UCSD-AML1 (cell line): ENCODE data around the gene ITPKB.
A peak's percentile ranks its signal among the peaks of the same experiment; 100 is the strongest.

ENCODE experiments used
- DNase-seq: peaks from one replicate; lab custom pipeline; 2025; ENCODE audit not compliant: unreplicated experiment; lab: John Stamatoyannopoulos, UW

ITPKB gene

DNA sequence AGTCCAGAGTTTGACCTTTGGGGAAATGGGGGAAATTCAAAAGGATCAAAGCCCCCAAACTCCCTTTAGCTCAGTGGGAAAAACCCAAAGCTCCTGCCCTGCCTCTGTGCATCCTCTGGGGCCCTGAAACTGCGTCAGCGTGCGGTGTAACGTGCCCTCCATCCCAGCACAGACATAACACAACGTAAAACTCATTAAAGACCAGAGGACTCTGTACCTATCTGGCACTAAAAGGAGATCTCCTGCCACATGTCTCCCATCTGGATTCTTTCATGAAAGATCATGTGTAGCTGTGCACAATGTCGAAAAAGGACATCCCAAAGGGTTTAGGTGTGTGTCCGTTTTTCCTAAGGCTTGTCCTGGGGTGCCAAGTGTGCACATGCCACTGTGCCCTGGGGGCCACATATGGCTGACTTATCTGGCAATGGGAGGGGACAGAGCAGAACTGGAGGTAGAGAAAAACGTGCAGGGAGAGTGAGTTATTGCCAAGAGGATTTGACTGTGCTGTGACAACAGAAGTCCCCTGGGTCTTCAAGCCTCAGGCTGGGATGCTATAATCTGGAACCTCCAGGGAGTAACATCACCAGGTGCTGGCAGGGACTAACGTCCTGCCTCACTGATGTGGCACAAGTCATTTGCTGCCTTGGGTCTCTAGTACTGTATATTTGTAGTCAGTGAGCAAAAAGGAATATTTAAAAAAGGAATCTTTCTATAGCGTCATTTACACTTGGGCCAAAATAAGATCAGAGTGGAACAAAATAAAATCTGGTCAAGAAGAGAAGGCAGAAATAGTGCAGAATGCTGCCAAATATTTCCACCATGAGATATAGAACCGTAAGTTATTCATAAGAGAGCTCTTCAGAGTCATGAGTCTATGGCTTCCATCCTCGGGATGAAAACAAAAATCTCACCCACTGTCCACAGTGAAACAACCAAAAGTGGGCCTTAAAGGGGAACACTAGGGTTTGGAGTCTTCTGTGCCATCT, 52.3 kb downstream of the ITPKB start:
- no peak for DNase-seq

DNA sequence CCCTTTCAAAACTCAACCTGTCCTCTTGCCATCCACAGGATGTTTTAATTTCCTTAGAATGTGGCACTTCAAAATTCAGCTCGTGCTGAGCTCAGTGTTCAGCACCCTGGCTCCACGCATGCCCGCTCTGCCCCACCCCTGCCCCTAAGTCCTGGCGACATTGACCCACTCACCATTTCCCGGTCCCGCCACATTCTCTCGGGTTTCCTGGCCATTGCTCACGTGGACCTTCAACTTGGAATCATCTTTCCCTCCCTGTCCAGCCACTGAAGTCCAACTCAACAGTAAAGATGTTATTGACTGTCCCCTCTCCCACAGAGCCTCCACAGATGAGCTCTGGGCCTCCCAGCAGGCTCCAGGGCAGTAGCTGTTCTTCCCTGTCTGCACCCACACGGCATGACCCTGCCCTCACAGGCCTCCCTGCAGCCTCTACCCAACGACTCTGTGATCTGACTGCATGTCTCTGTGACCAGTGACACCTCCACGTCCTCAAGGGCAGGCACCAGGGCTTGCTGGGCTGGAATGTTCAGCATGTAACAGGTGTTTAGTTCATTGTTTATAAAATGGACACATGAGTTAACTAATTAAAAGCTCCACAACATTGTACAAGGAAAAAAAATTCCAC, 53.8 kb downstream of the ITPKB start:
- DNase-seq, result no peak

DNA sequence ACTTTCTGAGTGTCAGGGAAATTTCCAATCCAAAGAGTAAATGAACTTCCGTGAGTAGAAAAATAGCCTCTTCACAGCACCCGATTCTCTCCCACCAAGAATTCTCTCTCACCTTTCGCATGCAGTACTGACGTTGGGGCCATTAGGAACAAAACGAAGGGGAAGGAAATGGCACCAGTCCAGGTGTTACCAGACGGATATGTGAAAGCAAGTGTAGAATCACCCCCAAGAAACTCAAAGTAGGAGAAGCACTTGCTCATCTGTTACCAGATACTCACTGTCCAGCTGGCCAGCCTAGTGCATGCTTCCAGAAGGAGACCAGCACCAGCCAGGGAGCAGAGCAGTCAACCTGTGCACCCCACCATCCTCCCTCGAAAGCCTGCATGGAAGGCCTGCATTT, 55.1 kb downstream of the ITPKB start:
- no peak for DNase-seq

DNA sequence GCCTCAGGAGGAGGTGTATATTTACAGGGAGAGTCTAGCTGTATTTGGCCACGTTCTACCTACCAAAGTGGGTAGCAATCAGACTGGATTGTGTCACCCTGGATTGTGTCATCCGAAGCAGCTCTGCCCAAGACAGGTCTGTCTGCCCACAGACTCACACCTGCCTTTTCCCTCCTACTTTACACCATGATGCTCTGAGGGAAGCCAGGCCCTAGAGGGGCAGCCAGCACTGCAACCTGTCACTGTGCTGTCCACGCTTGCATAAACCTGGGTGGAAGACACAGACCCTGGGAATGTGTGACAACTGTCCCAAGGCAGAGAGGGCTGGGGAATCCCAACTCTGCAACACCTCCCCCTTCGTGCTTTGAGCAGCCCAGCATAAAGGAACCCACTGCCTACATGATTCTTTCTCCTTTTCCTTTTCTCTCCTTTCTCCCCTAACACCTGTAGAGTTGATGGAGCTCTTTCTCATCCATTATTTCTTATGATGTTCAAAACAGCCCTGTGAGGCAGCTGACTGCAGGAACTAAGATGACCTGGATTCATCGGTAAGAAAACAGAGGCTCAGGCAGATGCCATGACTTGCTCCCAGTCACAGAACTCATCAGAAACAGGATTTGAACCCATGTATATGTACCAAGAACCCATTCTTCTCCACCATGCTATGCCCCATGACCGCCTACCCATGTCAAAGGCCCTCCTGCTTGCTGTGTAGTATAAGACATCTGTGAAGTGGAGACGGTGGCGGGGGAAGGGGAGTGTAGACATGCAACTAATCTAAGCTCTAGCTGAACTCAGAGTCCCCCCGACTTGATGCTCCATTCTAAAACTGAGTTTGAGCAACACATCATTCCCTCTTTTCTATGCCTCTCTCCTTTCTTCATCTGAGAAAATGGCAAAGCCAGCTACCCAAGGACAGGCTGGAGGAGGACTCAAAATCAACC, 55.9 kb downstream of the ITPKB start:
- DNase-seq, result no peak

DNA sequence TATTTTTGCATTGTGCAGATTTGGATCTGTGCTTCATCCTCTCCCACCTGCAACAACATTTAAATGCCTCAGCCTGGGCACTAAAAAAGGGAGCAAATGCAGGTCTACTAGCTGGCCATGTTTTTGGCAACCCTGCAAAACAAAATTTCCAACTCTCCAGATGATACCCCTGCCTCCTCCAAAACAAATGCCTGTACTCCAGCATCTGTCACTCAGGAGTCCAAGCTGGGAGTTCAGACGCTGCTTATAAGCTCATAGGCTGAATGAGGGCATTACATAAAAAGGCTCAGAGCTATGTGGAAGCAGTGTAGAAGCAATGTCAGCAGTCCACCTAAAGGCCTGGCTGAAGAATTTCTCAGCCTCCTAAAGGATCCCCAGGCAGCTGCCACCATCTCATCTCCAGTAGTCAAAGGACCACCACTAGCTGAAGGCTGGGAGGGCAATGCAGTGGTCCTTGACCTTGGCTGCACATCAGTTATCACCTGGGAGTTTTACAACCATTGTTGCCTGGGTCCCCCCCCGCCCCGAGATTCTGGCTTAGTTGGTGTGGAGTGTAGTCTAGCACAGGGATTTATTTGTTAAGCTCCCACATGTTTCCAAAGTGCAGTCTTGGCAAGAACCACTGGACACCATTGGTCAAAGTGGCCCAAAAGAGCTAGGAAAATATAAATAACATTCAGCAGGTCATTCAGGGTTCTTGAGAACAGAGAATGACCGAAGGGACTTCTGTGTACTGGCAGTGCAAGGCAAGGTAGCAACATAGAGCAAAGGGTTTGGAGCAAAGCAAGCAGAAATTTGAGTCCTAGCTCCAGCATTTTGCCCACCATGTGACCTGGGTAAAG, 57.2 kb downstream of the ITPKB start:
- no peak for DNase-seq

DNA sequence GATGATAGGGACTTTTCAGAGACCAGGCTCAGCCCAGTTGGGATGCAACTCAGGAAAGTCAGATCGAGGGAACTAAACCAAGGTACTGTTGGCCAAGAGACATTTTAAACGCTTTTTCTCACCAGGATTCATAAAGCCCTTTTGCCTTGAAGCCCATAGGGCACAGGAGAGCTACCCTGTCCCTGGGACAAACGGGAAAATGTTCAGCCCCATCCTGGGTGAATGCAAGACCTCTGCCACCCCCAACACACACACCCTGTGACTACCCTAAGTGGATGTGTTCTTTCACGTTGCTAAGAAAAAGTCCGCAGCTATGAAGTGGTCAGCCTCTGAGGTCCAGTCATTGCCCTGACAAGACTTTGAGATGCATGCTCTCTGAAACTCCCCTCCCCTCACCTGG, 58.4 kb downstream of the ITPKB start:
- no peak for DNase-seq

DNA sequence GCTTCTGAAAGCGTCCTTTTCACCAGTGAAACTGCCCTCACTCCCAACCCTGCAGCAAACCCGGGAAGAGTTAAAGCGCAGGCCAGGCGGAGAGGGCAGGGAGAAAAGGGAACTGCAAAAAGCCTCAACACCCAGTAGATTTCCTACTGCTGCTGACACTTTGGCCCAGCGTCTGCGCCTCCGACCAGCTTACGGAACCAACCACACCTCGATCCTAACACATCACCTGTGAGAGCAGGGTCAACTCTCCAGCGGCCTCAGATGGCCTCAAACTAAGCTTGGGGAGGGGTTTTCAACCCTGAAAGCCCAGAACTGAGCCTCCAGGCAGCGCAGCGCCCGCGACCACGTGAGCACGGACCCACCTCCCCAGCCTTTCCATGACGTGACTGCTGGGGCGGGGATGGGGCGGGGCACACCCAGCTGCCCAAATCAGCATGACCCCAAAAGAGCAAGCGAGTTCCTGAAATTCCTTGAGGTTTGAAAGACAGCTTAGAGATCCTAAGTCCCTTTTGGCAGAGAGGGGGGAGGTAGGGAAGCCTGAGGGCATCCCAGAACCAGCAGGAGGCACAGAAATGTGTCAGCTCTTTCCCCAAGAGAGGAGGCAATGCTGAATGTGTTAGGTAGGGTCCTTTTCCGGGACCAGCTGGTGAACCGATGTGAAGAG, 59.1 kb downstream of the ITPKB start:
- DNase-seq, result peak; percentile 88

DNA sequence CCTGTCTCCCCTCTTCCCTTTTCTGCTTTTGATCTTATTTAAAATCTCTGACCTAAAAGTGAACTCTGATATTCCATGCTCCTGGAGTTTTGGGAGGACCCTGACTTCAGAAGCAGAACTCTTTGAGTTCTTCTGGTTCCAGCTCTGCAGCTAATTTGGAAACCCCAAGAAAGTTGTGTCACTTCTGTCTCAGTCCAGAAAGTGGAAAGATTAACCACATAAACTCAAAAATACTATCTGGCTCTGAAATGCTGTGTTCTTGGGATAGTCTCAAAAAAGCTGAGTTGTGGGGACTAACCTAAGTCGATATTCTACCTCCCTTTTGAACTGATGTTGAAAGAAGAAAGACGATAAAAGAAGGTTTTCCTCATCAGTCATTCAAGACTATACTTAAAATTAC, 59.8 kb downstream of the ITPKB start:
- no peak for DNase-seq

DNA sequence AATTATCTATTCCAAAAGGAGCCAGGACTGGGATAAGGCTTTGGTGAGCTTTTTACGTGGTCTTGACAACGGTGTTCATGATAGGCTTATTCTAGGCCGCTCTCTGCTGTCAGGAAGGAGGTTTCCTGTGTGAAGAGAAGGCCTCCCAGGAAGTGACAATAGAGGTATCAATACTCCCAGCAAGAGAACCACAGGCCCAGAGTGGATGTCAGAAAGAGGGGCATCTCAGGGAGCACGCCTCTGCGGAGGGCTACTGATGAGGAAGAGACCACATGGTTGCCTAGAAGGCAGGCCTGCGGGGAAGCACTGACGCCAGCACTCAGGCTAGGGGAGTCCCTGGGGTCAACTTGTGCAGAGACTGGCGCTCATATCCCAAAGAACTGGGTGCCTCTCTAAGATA, 60.4 kb downstream of the ITPKB start:
- DNase-seq, result no peak

DNA sequence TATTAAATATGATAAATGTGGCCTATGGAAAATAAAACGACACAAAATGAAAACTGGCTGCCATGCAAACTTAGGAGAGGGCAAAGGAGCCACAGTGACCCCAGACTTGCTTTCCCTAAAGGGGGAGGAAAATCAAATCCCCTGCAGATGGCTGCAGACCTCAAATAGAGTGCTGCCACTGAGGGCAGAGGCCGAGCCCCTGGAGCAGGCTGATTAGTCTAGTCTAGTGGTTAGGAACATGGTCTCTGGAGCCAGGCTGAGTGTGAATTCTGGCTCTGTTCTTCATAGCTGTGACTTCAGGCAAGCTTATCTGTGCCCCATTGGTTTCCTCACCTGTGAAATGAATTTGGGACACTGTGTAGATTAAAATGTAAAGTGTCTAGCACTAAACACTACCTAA, 60.8 kb downstream of the ITPKB start:
- no peak for DNase-seq

DNA sequence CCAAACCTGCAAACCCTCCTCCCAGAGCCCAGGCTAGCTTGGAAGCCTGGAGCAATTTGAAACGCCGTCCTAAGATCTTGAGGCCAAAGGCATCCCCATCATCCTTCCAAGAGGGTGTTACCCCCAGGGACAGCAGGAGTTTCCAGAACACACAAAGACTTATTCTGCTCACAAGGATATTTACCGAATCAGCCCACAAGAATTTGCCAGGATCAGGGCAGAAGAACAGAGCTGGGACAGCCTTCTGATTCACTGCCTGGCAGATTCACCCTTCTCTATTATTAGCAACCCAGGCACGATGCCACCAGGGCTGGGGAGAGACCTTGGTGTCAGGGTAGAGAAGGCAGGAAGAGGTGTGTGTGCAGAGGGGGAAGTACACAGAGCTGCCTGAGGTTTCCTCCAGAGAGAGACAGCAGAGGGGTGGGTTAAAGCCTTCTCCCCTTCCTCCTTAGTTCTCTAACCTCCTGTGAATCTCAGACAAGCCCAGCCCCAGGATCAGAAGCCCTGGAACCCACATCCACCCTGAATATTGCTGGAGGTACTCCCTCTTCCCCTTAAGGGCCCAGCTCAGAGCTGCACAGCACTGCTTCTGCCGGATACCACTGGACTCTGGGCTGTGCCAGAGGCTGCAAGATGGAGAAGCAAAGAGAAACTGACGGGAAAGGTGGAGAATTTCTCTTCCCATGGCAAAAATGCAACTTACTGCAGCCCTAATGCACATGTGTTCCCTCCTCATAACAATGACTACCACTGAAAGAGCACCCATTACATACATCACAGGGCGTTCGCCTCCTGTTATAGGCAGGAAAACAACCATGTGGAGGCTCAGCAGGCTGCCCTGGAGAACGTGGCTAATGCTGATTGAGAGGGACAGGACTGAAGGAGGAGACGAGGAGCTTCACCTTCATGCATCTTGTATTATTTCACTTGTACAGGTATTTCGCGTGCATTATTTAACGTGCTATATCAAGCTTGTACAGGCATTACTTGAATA, 61.8 kb downstream of the ITPKB start:
- peak; percentile 88 for DNase-seq

DNA sequence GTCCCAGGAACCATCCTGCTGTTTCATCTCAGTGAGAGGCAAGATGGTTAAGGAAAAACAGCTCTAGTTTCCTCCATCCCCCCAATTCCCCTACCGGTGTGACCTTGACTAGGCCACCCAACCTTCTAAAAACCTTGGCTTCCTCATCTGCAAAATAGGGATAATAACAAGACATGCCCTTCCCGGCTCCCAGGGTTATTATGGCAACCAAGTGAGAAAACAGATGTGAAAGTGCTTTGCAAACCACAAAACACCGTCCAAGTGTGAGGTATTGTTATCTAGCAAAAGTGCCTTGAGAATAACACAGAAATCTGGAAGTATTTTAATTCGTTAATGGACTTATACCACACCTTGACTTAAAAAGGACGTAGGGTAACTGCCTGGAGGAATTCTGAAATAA, 62.7 kb downstream of the ITPKB start:
- no peak for DNase-seq

DNA sequence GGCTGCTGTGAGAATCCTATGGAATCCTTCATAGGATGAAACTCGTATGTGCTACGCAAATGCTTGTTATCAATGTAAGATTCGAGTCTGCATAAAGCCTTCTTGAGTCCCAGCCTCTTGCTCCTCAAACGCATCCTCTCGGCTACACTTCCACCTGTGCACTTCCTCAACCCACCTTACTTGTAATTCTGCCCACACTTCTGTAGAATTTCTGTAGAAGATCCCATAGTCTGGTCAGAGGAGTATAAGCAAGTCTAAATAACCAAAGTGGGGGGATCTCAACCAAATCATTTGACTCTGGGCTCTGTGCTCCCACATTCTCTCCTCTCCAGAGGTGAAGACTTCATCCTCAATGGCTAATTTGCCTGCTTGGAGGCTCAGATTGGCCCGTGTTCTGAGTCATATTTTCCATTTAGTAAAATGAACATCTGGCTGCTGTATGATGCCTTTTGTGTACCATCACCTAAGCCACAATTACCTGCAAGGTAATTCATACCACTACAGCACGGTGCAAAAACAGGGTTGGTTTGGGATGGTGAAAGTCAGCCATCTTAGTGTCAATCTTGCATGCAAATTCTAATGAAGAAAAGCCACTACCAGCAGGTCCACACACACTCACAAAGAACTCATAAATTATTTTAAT, 63.2 kb downstream of the ITPKB start:
- no peak for DNase-seq

DNA sequence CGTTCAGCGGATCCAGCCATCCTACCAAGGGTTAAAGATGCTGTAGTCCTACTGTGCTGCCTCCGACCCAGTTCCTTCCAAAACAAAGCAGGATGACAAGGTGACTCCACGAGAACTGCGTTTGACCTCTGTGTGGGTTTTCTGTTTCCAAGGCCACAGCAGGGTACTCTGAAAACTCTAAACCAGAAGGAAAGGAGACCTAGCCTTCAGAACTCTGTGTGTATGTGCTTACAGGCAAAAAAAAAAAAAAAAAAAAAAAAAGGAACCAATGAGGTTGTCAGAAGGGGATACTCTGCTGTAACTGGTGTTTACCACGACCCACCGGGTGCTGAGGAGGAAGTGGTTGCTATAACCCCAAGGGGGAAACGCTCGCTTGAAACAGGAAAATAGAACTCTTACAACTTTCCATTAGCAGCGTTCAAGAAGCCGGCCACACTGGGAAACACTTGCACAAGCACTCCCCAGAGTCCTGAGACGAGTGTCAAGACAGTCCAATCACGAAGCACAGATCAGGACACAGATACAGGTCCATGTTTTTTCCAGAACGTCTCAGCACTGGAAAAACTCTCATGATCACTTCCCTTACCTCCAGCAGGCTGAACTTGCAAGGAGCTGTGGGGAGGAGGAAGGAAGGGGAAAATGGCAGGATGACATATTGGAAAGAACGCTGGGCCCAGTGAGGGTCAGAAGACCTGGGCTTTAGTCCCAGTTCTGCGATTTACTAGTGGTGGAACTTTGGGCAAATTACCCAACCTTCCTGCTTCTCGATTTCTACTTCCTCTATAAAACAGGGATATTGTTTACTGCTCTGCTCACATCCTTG, 64.0 kb downstream of the ITPKB start:
- DNase-seq, result peak; percentile 83

DNA sequence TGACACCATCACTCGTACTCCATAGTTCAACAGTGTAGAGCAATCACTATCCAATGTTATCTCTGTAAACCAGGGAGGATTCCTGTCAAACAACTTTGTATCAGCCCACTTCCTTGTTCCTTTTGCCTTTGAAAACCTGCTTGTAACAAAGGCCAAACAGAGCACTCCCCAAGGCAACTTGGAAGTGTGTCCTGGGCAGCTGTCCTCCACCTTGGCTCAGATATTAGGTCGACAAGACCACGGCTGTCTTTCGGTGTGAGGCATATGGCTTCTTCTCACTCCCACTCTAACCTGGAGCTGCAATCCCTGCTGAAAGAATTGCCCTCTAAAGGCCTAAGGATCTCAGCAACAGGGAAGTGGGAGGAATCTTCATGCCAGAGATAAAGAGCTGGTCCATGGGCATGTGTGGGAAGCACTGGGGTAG, 66.7 kb downstream of the ITPKB start:
- no peak for DNase-seq

DNA sequence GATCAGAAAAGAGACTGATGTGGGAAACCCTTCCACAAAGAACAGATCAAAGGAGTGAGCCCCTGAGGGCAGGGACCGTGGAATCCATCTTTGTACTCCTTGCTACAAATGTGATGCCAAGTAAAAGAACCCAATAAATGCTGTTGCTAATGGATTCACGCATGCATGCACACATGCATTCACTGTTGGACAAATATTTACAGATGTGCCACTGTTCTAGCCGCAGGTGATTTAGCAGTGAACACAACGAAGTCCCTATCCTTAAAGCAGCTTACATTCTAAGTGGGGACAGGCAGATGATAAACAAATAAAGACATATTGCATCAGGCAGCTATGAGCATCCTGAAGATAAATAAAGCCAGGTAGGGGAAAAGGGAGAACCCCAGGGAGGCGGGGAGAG, 67.8 kb downstream of the ITPKB start:
- DNase-seq, result no peak

DNA sequence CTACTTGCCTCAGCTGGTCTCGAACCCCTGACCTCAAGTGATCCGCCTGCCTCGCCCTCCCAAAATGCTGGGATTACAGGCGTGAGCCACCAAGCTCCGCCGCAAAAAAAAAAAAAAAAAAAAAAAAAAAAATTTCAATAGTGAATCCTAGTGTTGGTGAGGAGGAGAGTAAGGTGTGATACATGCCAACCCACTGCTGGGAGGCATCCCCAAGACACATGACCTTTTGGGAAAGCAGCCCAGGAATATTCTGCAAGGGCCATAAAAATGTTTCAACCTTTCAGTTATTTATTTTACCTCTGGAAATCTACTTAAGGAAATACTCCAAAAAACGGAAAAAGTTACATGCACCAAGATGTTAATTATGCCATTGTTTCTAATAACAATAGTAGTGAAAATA, 69.0 kb downstream of the ITPKB start:
- DNase-seq, result no peak
